ENCODE measurements around the gene SLC7A5. TPM values are rescaled to one million over a fixed set of nuclear protein-coding genes. Genes with fewer than 3 reads are reported as not detected.
A peak's percentile ranks its signal among the peaks of the same experiment; 100 is the strongest.

The SLC7A5 gene
- total and polyA plus RNA-seq, 2 of the 13 experiments (the other 11 are each of a cell fraction or from before 2014, with no cell fraction given), result 79.6 to 155 TPM

GRCh38 chr16:87870418-87871291 is 1.3 kb upstream of the SLC7A5 start (continued):
- peak; percentile 97 for TF ChIP-seq MEIS1 (CRISPR knock-in tag; IDR thresholded peaks at IDR 0.05; ENCODE audit: borderline replicate concordance)
- TF ChIP-seq HIVEP1 (CRISPR knock-in tag; IDR thresholded peaks at IDR 0.05), result peak; percentile 99
- TF ChIP-seq ZNF644 (CRISPR knock-in tag; IDR thresholded peaks at IDR 0.05; ENCODE audit: low read depth), result peak; percentile 8; the same call in 1 of the 2 replicates
- TF ChIP-seq ZNF629 (CRISPR knock-in tag; conservative IDR thresholded peaks at IDR 0.05), result peak; percentile 39
- TF ChIP-seq NR2F1 (CRISPR knock-in tag; IDR thresholded peaks at IDR 0.05), result peak; percentile 75 to 83
- TF ChIP-seq THAP9 (CRISPR knock-in tag; IDR thresholded peaks at IDR 0.05; ENCODE audit: borderline replicate concordance), result peak; percentile 53; the same call in 1 of the 2 replicates
- TF ChIP-seq ZNF414 (CRISPR knock-in tag; IDR thresholded peaks at IDR 0.05), result peak; percentile 85; the same call in 1 of the 2 replicates
- TF ChIP-seq ASH2L (IDR thresholded peaks at IDR 0.05; ENCODE audit: insufficient read length, low read depth, low read length), result peak; percentile 53
- TF ChIP-seq TRAFD1 (CRISPR knock-in tag; IDR thresholded peaks at IDR 0.05; ENCODE audit: borderline replicate concordance), result 0 out of 2 replicates have a peak, but pooled peaks have one; percentile 33
- 0 out of 2 replicates have a peak, but pooled peaks have one; percentile 62 for TF ChIP-seq ZNF333 (CRISPR knock-in tag; IDR thresholded peaks at IDR 0.05; ENCODE audit: borderline replicate concordance)
- peak; percentile 70; the same call in 1 of the 2 replicates for TF ChIP-seq ZNF552 (CRISPR knock-in tag; IDR thresholded peaks at IDR 0.05; ENCODE audit: borderline replicate concordance)
- peak; percentile 53; the same call in 1 of the 2 replicates for TF ChIP-seq FOXJ3 (CRISPR knock-in tag; IDR thresholded peaks at IDR 0.05; ENCODE audit: borderline replicate concordance)
- TF ChIP-seq HIC2 (CRISPR knock-in tag; IDR thresholded peaks at IDR 0.05; ENCODE audit: low read depth), result peak; percentile 96
- TF ChIP-seq ZMAT3 (CRISPR knock-in tag; conservative IDR thresholded peaks at IDR 0.05), result peak; percentile 90; the same call in 1 of the 2 replicates
- peak; percentile 76 for TF ChIP-seq ISL2 (CRISPR knock-in tag; IDR thresholded peaks at IDR 0.05)
- peak; percentile 68; the same call in 1 of the 2 replicates for TF ChIP-seq TAF1 (CRISPR knock-in tag; IDR thresholded peaks at IDR 0.05)
- peak; percentile 91 for TF ChIP-seq ZNF792 (CRISPR knock-in tag; IDR thresholded peaks at IDR 0.05)
- TF ChIP-seq MYC (CRISPR knock-in tag; IDR thresholded peaks at IDR 0.05; ENCODE audit: borderline replicate concordance), result peak; percentile 85; the same call in 1 of the 2 replicates
- TF ChIP-seq MAX (IDR thresholded peaks at IDR 0.05), result peak; percentile 82
- peak; percentile 69; the same call in 1 of the 2 replicates for TF ChIP-seq ZNF563 (CRISPR knock-in tag; IDR thresholded peaks at IDR 0.05)
- peak; percentile 37 for TF ChIP-seq CBX1 (IDR thresholded peaks at IDR 0.05; ENCODE audit: low read depth)
